Measurements from ENCODE around the gene UBE2J2. TPM values are rescaled to one million over a fixed set of nuclear protein-coding genes. Genes with fewer than 3 reads are reported as not detected.

UBE2J2 gene
- total RNA-seq, 2 donors from 2014 or later: 27.5 to 33.5 TPM

DNA sequence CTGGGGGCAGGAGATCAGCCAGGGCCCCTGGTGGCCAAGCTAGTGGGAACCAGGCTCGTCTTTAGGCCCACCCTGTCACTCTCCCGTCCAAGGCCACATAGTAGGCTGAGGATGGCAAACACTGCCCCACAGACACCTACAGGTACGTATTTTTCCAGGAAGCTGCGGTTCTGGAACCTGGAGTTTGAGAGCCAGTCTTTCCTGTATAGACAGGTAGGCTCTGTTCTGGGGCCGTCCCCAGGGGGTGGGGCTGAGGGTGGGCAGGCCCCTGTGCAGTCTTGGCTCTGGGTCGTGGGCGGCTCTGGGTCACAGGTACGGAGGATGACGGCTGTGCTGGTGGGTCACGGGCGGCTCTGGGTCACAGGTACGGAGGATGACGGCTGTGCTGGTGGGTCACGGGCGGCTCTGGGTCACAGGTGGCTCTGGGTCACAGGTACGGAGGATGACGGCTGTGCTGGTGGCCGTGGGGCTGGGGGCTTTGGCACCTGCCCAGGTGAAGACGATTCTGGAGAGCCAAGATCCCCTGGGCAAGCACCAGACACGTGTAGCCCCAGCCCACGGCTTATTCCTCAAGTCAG lies 36.9 kb upstream of the UBE2J2 start:
- H3K4me3 ChIP-seq: no peak overlapping the region
- no peak overlapping the region for H3K27ac ChIP-seq
- H3K4me1 ChIP-seq: peaks cover 0 to 32% of the 10 kb centered on the region in 2 donors
- DNase-seq (ENCODE audit: low spot score): no peak
- H3K36me3 ChIP-seq: peaks cover 43% of the 10 kb centered on the region
- TF ChIP-seq CTCF (IDR thresholded peaks at IDR 0.05): no peak
- H3K9me3 ChIP-seq: no peaks in the 10 kb centered on the region
- no peaks in the 10 kb centered on the region for H3K27me3 ChIP-seq

- H3K4me3 ChIP-seq: no peak overlapping the region
- no peaks in the 10 kb centered on the region for H3K27me3 ChIP-seq
- TF ChIP-seq CTCF (IDR thresholded peaks at IDR 0.05): no peak
- H3K4me1 ChIP-seq: peaks cover 0 to 37% of the 10 kb centered on the region in 2 donors
- DNase-seq (ENCODE audit: low spot score): no peak
- peaks cover 39% of the 10 kb centered on the region for H3K36me3 ChIP-seq
- H3K27ac ChIP-seq: peak overlapping the region in 1 of 2 donors; percentile 95
- H3K9me3 ChIP-seq: no peaks in the 10 kb centered on the region
Measured at GRCh38 chr1:1310109-1310385, 36.4 kb upstream of the UBE2J2 start.

DNA sequence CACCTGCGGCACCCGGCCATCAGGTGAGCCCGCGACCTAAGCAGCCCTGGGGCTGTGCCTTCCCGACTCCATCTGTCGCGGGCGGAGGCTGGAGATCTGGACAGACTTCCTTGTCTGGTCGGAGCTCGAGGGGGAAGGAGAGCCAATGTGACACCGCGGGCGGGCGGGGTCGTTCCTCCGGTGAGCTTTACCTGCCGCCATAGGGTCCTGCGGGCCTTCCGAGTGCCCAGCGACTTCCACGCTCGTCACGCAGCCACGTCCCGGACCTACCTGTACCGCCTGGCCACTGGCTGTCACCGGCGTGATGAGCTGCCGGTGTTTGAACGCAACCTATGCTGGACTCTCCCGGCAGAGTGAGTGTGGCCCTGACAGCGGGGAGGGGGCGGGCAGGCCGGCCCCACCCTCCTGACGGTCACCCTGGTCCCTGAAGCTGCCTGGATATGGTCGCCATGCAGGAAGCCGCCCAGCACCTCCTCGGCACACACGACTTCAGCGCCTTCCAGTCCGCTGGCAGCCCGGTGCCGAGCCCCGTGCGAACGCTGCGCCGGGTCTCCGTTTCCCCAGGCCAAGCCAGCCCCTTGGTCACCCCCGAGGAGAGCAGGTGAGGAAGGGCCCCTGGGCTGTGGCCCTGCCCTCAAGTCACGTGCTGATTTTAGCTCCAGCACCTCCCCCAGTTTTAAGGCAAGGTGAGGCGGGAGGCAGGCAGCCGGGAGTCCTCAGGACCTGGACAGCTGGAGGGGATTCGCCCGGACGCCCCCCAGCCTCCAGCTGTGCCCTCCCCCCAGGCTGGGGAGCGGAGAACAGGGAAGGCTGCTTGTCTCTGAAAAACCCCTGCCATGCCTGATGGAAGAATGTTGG lies 35.8 kb upstream of the UBE2J2 start:
- DNase-seq (ENCODE audit: low spot score): no peak
- Histone ChIP-seq H3K4me1 (peaks cover 0 to 43% of the 10 kb centered on the region in 2 donors), H3K36me3 (peaks cover 33% of the 10 kb centered on the region), H3K27me3 (no peaks in the 10 kb centered on the region), H3K27ac (peak overlapping the region; percentile 95), H3K4me3 (peak overlapping the region; percentile 67 to 90), H3K9me3 (no peaks in the 10 kb centered on the region)
- TF ChIP-seq CTCF (IDR thresholded peaks at IDR 0.05): no peak

DNA sequence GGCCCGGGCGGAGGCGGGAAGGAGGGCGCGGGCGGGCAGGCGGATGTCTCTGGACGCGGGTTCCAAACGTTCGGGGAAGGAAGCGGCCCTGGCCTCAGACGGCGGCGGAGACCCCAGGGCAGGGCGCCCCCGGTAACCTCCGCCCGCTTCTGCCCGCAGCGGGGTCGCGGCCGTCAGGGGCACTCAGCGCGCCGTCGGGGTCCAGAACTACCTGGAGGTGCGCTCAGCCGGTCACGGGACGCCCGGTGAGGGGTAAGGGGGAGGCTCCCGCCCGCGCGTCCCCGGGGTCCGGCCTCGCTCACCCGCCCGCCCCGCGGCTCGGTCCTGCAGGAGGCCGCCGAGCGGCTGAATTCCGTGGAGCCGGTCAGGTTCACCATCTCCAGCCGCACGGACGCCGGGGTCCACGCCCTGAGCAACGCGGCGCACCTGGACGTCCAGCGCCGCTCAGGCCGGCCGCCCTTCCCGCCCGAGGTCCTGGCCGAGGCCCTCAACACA lies 35.1 kb upstream of the UBE2J2 start:
- Histone ChIP-seq H3K4me3 (peak overlapping the region; percentile 67 to 90), H3K4me1 (peaks cover 0 to 50% of the 10 kb centered on the region in 2 donors), H3K27ac (peak overlapping the region; percentile 95), H3K9me3 (no peaks in the 10 kb centered on the region), H3K36me3 (peaks cover 27% of the 10 kb centered on the region), H3K27me3 (no peaks in the 10 kb centered on the region)
- TF ChIP-seq CTCF (IDR thresholded peaks at IDR 0.05): no peak
- DNase-seq (ENCODE audit: low spot score): no peak

- peak within 1 kb of the TSS; percentile 67 to 90 for H3K4me3 ChIP-seq
- H3K27me3 ChIP-seq: no peaks in the 10 kb centered on the region
- peak in 1 of 2 donors; percentile 22 for TF ChIP-seq CTCF (IDR thresholded peaks at IDR 0.05)
- peaks cover 20% of the 10 kb centered on the region for H3K36me3 ChIP-seq
- peak within 1 kb of the TSS; percentile 95 for H3K27ac ChIP-seq
- peaks cover 0 to 51% of the 10 kb centered on the region in 2 donors for H3K4me1 ChIP-seq
- no peaks in the 10 kb centered on the region for H3K9me3 ChIP-seq
- DNase-seq (ENCODE audit: low spot score): peak; percentile 95
Measured at GRCh38 chr1:1307923-1308755, 34.5 kb upstream of the UBE2J2 start, which contains the start of the genes ACAP3 and PUSL1. Gene ACAP3 (minus strand): TSS chr1:1307930. CDS start chr1:1307815, 115 bp downstream. Gene PUSL1 (plus strand): TSS chr1:1308597. CDS start chr1:1308644, 47 bp downstream.

All from right atrium auricular region (tissue), 2 donors.